Sciatic nerve (tissue), 2 donors: ENCODE results near the gene HSD17B12. TPM values are rescaled to one million over a fixed set of nuclear protein-coding genes. Genes with fewer than 3 reads are reported as not detected.
"Not testable (repeated sequence)": the region's sequence is repeated elsewhere in the genome, so short reads cannot be mapped to it uniquely, and the experiment has no call there.

Experiments
- ATAC-seq: fragments of 200-7000 bp; cut with Tn5 transposase; one replicate; pipeline ENCODE4 v1.9.1; 2020; ENCODE audit warnings: mild to moderate bottlenecking, moderate library complexity
- DNase-seq: peaks from one replicate; pipeline ENCODE4 v3.0.0-alpha.2; 2020; ENCODE audit warnings: low spot score
- intact Hi-C: fragments of 100-400 bp; cut with DNase I; formaldehyde crosslinking; loops from one replicate; pipeline ENCODE4 v1.14.2; 2022
- total RNA-seq: library from RNA; stranded (reverse); fragmentation: NEBNext Ultra II Directional; extraction: Animal tissue kit (Norgen Biotek cat#: 25700); gene quantifications from one replicate; pipeline ENCODE4 v1.2.1, GENCODE V29; 2021
- donor health status: DM: no; HTN: no; CAD: no.
- donor health status: DM: no; HTN: no; CAD: no.

HSD17B12 gene
- total RNA-seq, 1 donor from 2014 or later: 102 TPM

GRCh38 chr11:43735961-43736360, 55.4 kb downstream of the HSD17B12 start:
- intact Hi-C loops: no loop called here
- no peak for ATAC-seq
- no peak for DNase-seq

GRCh38 chr11:43736502-43737200, 56.1 kb downstream of the HSD17B12 start:
- peak; percentile 89 for ATAC-seq
- intact Hi-C loops: no loop called here
- DNase-seq: no peak

DNA sequence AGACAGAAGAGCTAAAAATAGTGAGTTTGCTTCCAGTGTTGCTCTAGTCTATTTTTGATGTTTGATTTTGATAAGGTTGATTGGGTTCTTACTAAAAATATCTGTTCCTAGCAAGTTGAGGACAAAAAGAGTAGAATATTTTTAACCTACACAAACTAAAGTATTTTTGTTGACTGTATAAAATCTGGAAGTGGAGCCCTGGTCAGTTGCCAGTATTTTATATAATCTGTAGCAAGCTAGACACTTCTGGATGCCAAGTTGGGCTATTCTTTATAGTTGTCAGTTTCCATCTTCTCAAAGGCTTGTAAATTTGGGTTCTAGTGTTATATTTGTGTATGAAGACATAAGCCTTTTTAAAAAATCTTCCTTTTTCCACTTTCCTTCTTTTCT, 56.7 kb downstream of the HSD17B12 start:
- DNase-seq (no peak), ATAC-seq (no peak)
- intact Hi-C loops: no loop called here

- intact Hi-C loops: no loop called here
- DNase-seq: no peak
Observed at GRCh38 chr11:43738600-43739409, 58.3 kb downstream of the HSD17B12 start.

GRCh38 chr11:43746670-43747069, 66.1 kb downstream of the HSD17B12 start:
- intact Hi-C loops: no loop called here
- no peak for DNase-seq
- ATAC-seq: no peak

More at GRCh38 chr11:43738600-43739409, 58.3 kb downstream of the HSD17B12 start:
- ATAC-seq: no peak

GRCh38 chr11:43747130-43747802, 66.7 kb downstream of the HSD17B12 start:
- intact Hi-C loops: no loop called here
- no peak for DNase-seq
- no peak for ATAC-seq

DNA sequence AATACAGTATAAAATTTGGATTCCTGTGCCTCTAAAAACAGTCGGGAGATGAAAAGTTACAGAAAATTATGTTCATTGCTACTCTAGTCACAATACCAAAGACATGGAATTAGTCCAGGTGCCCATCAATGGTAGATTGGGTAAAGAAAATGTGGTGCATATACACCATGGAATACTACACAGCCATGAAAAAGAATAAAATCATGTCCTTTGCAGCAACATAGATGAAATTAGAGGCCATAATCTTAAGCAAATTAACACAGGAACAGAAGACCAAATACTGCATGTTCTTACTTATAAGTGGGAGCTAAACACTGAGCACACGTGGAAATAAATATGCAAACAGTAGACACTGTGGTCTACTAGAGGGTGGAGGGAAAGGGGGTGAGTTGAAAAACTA, 67.6 kb downstream of the HSD17B12 start:
- no peak for DNase-seq
- intact Hi-C loops: no loop called here
- no peak for ATAC-seq

GRCh38 chr11:43751726-43752125, 71.2 kb downstream of the HSD17B12 start:
- intact Hi-C loops: no loop called here
- DNase-seq (no peak), ATAC-seq (no peak)

DNA sequence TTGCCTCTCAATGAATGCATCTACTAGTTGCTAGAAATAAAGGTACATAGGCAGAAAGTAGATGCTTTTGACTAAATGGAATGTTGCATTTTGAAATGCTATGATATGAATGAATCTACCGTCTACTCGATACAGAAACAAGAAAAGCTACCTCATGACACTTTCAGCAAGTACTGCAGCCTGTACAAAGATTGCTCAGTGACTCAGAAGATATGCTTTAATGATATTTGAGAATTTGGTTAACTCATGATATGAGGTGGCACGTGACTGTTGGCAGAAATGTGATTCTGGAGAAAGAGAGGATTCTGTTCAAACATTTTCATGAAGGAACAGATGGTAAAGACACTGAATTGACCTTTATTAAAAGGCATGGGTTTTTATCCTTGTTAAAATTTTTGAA, 76.0 kb downstream of the HSD17B12 start:
- DNase-seq (no peak), ATAC-seq (no peak)
- intact Hi-C loops: no loop called here

DNA sequence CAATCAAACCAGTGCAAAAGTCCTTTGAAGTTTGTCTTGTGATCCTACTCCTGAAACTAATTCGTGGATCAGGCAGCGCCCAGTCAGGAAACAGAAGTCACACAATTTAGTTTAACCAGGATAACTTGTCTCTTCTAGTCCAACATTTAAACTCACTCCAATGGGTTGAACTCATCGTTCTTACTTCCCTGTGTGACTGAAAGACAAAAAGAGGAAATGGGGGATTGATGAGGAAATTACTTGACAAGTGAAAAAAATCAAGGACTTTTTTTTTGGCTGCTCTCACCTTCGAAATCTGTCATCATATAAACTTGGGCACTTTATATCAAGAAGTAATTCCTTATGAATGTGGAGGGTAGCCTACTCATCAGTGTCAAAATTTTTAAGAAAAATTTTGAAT, 78.4 kb downstream of the HSD17B12 start:
- ATAC-seq (no peak), DNase-seq (no peak)
- intact Hi-C loops: no loop called here

GRCh38 chr11:43760902-43761301, 80.4 kb downstream of the HSD17B12 start:
- DNase-seq (no peak), ATAC-seq (no peak)
- intact Hi-C loops: no loop called here

DNA sequence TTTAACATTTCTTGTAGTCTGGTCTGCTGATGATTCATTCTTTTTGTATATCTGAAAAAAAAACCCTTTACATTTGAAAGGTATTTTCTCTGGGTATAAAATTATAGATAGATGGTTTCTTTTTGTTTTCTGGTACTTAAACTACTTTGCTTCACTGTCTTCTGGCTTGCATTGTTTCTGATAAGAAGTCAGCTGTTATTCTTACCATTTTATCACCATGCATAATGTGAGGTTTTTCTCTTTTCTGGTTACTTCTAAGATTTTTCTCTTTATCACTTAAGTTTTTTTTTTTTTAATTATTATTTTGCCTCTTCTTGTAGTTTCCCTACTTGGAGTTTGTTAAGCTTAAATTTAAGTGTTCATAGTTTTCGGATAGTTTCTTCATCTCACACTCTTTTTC, 84.7 kb downstream of the HSD17B12 start:
- DNase-seq (no peak), ATAC-seq (no peak)
- intact Hi-C loops: no loop called here

GRCh38 chr11:43768654-43769053, 88.1 kb downstream of the HSD17B12 start:
- ATAC-seq, intact Hi-C loops: not testable (repeated sequence)

DNA sequence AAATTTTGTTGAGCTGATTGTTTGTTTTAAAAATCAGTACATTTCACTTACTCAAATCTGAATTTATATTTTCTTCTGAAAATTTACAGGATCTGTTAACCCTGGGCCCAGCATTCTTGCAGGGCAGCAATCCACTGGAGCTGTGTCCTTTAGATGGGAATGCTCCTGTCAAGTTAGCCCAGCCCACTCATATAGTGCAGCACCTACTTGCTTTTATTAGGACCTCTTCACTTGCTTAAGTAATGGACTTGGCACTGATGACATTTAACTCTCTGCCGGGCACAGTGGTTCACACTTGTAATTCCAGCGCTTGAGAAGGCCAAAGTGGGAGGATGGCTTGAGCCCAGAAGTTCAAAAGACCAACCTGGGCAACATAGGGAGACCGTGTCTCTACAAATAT, 89.6 kb downstream of the HSD17B12 start:
- no peak for DNase-seq
- intact Hi-C loops: no loop called here
- ATAC-seq: no peak

More at GRCh38 chr11:43768654-43769053, 88.1 kb downstream of the HSD17B12 start:
- DNase-seq: not testable (repeated sequence)

DNA sequence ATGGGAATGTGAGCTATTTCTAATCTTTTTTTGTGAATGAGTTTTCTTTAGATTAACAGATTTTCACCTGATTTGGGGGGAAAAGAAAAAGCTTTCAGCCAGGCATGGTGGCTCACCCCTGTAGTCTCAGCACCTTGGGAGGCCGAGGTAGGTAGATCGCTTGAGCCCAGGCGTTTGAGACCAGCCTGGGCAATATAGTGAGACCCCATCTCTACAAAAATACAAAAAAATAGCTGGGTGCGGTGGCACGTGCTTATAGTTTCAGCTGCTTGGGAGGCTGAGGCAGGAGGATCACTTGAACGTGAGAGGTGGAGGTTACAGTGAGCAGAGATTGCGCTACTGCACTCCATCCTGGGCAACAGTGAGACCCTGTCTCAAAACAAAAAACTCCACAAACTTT, 92.2 kb downstream of the HSD17B12 start:
- no peak for ATAC-seq
- DNase-seq: no peak
- intact Hi-C loops: no loop called here

- intact Hi-C loops: loop anchor here (1.0 kb wide), 1 partner anchor 40 kb away; no protein-coding TSS in a partner anchor
- no peak for ATAC-seq
Observed at GRCh38 chr11:43774786-43775185, 94.2 kb downstream of the HSD17B12 start.

GRCh38 chr11:43779306-43779705, 98.8 kb downstream of the HSD17B12 start:
- intact Hi-C loops: no loop called here
- DNase-seq: no peak
- ATAC-seq: no peak

More at GRCh38 chr11:43774786-43775185, 94.2 kb downstream of the HSD17B12 start:
- no peak for DNase-seq

DNA sequence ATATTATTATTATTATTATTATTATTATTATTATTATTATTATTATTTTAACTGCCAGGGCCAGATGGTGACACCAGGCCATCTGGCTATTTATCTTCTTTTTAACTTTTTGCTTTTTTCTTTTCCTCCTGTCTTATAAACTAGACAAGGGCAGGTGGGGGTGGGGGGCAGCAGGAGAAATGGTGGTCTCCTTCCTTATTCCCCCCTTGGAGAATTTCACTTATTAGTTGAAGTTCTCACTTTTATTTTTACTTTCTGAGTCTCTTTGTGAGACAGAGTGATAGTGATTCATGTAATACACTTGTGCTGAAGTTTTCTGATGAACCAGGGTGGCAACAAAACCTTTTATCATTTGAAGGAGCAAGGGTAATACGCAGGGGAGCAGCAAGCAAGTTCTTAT, 103.8 kb downstream of the HSD17B12 start:
- intact Hi-C loops: no loop called here
- ATAC-seq (no peak), DNase-seq (no peak)

DNA sequence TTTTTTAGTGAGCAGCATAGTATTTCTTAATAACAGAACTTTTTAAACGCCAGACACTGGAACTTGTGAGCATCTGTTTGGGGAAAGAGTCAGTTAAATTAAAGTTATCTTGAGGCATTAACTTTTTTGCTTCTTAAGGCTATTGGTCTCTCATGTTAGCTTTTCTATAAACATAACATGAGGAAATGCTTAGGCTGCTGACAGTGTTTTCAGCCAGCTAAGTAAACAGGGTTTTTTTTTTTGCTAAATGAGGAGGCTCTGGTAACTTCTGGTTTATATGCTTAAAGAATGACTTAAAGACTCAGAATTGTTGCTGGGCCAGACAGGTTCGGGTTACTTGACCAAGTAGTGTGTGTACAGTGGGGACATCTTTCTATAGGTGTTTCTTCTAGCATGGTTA, 104.3 kb downstream of the HSD17B12 start:
- DNase-seq: no peak
- ATAC-seq: no peak
- intact Hi-C loops: no loop called here

DNA sequence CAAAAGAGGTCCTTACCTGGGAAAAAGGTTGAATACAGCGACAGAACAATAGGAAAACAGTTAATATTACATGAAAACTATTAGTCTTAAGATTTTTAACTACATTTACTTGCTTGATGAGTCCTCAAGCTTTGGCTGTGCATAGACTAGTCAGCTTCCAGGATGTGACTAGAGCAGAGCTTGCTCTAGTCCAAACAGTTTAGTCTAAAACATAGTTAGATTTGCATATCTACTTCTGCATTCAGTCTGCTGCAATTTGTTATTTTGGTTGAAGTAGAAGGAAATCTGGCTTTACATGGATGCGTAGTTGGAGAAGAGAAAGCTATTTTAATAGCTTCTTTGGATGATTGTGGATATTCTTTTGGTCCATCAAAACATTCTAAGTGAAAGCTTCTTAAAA, 104.8 kb downstream of the HSD17B12 start:
- DNase-seq (no peak), ATAC-seq (no peak)
- intact Hi-C loops: no loop called here
